Sigmoid colon (tissue), 3 donors: ENCODE data around the gene APBA1.

ENCODE experiments used
- CTCF ChIP-seq, 4 experiments: fragments of 450-650 bp in 3 of 4; fragments of 200-600 bp in 1 of 4; IDR thresholded peaks; one replicate each; pipeline ENCODE4 v1.5.1; 2016 to 2019; ENCODE audit warnings: antibody characterized with exemption in 4 of 4, mild to moderate bottlenecking in 3 of 4, moderate library complexity in 2 of 4
- POLR2A ChIP-seq, 2 donors: fragments of 450-650 bp; IDR thresholded peaks; one replicate each; pipeline ENCODE4 v1.6.1; 2016; ENCODE audit warnings: antibody characterized with exemption in 2 of 2, mild to moderate bottlenecking in 2 of 2, moderate library complexity in 2 of 2

GRCh38 chr9:69637193-69637816 lies 34.9 kb downstream of the APBA1 start:
- TF ChIP-seq CTCF (IDR thresholded peaks at IDR 0.05) (no peak), POLR2A (IDR thresholded peaks at IDR 0.05) (no peak)
